Adrenal gland (tissue), 5 donors: ENCODE measurements around the gene CCNDBP1.

Source experiments
- POLR2A ChIP-seq, 2 donors: fragments of 450-650 bp; IDR thresholded peaks; one replicate each; pipeline ENCODE4 v1.6.1; 2017; ENCODE audit warnings: antibody characterized with exemption in 2 of 2, mild to moderate bottlenecking in 2 of 2, moderate library complexity in 1 of 2
- TF ChIP-seq, protein P1 (sequence below), 6 experiments: fragments of 450-650 bp in 4 of 6; fragments of 200-600 bp in 2 of 6; sonication (generic) in 1 of 6; IDR thresholded peaks; 1 replicate in 5 of 6; 2 replicates in 1 of 6; pipeline versions ENCODE4 v1.5.1 to v1.8.0; 2016 to 2021; ENCODE audit warnings: antibody characterized with exemption in 6 of 6, mild to moderate bottlenecking in 2 of 6, moderate library complexity in 1 of 6
- donor health status: DM: no; HTN: no; CAD: no.

DNA sequence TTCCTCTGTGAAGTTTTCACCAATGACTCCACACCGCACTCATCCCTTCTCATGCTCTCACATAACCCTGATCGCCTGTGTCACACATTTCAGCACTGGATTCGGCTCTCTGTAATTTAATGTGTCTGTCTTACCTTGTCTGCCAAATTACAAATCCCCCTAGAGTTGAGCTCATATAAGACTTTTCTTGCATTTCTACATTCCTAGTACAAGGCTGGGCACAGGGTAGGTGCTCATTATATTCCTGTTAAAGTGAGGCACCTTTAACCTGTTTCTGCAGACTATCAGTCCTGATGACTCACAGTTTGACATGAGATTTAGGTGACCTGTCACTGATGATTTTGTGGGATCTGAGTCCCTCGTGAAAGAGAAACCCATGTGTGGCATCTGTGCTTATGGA, 58.9 kb downstream of the CCNDBP1 start:
- no peak for TF ChIP-seq POLR2A (IDR thresholded peaks at IDR 0.05)
- TF ChIP-seq, protein P1, sequence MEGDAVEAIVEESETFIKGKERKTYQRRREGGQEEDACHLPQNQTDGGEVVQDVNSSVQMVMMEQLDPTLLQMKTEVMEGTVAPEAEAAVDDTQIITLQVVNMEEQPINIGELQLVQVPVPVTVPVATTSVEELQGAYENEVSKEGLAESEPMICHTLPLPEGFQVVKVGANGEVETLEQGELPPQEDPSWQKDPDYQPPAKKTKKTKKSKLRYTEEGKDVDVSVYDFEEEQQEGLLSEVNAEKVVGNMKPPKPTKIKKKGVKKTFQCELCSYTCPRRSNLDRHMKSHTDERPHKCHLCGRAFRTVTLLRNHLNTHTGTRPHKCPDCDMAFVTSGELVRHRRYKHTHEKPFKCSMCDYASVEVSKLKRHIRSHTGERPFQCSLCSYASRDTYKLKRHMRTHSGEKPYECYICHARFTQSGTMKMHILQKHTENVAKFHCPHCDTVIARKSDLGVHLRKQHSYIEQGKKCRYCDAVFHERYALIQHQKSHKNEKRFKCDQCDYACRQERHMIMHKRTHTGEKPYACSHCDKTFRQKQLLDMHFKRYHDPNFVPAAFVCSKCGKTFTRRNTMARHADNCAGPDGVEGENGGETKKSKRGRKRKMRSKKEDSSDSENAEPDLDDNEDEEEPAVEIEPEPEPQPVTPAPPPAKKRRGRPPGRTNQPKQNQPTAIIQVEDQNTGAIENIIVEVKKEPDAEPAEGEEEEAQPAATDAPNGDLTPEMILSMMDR (IDR thresholded peaks at IDR 0.05): no peak
